ENCODE results near the gene ZNF286A.
"Not testable (repeated sequence)": the region's sequence is repeated elsewhere in the genome, so short reads cannot be mapped to it uniquely, and the experiment has no call there.

Gene ZNF286A

DNA sequence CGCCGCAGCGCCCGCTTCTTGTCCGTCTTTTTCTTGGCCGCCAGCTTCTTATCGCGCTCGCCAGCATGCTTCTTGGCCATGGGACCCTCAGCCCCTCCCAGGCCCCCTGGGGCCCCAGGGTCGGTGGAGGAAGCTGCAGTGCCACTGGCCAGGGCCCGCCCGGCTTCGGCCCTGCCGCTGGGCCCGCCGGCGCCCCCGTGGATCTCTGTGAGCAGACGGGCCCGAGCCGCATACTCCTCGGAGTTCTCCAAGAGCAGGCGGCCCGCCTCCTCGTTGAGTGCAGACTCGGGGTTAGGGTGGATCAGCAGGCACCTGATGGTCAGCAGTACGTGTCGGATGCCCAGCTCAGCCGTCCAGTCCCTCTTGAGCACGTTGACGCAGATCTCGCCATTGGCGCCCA is 4.7 kb downstream of the ZNF286A start:
- DNase-seq: not testable (repeated sequence)

GRCh38 chr17:15704813-15705212 is 5.3 kb downstream of the ZNF286A start:
- not testable (repeated sequence) for DNase-seq

GRCh38 chr17:15708879-15709278 is 9.3 kb downstream of the ZNF286A start:
- DNase-seq: not testable (repeated sequence)

- DNase-seq: not testable (repeated sequence)
Observed at GRCh38 chr17:15716601-15717563, 17.3 kb downstream of the ZNF286A start.

GRCh38 chr17:15730535-15730934 is 31.0 kb downstream of the ZNF286A start:
- DNase-seq: not testable (repeated sequence)

DNA sequence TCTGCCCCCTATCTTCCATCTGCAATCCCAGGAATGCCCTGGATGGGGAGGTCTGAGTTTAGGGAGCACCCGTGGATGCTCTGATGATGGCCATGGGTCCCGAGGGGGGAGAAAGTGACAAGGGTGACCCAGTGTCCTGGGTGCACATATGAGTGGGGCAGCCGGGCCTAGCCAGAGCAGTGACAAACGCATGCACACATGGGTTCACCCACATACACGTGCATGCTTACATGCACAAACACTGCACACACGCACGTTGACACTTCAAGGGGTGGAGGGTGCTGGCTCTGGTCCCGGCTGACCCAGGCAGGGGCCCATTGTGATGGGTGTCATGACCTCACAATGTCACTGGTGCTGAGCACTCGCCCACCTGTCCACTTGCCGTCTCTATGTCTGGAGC is 32.3 kb downstream of the ZNF286A start, which contains the start of gene TBC1D26:
Gene TBC1D26, plus strand, starts transcription at position 384 of the 400 bp plus-strand sequence. CDS start 3,066 bp downstream, outside the sequence.
- DNase-seq: not testable (repeated sequence)

DNA sequence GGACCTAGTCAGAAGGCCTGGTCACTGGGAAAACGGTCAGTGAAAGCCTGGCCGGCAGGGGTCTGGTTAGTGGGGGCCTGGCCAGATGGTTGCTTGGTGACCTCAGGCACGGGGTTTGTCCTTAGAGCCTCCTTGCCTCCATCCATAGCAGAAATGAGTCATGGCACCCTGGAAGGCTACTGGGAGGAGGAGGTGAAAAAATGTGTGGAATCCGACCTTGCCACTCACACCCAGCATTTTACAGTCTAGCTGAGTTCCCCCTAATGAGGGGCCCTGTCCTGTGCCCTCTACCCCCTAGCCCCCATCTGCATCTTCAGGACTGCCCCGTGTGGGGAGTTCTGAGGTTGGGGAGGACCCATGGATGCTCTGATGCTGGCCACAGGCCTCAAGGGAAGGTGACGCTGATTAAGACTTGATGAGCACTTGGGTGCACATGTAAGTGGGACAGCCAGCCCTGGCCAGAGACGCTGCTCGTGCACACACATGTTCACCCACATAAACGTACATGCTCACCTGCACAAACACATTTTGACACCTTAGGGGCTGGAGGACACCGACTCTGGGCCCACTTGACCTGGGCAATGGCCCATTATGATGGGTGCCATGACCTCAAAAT is 33.7 kb downstream of the ZNF286A start:
- DNase-seq: not testable (repeated sequence)

GRCh38 chr17:15736578-15736977 is 37.0 kb downstream of the ZNF286A start:
- not testable (repeated sequence) for DNase-seq

GRCh38 chr17:15738066-15738465 is 38.5 kb downstream of the ZNF286A start:
- DNase-seq: no peak

DNA sequence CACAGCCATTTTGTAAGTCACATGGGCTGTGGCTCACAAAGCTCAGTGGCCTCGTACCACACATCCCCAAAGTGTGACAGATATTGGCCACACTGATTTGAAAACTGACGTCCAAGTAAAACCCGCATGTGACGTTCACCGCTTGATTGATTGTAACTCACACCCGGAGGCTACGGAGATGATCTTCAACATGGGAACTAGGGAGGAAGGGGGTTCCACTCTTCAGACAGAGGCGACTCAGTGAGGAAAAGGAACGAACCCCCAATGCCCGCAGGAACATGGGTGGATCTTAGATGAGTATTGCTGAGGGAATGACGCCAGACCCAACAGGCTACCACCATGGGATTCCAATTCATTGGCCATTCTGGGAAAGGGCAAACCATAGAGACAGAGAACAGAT is 39.7 kb downstream of the ZNF286A start:
- not testable (repeated sequence) for DNase-seq

GRCh38 chr17:15740041-15740440 is 40.5 kb downstream of the ZNF286A start:
- not testable (repeated sequence) for DNase-seq

DNA sequence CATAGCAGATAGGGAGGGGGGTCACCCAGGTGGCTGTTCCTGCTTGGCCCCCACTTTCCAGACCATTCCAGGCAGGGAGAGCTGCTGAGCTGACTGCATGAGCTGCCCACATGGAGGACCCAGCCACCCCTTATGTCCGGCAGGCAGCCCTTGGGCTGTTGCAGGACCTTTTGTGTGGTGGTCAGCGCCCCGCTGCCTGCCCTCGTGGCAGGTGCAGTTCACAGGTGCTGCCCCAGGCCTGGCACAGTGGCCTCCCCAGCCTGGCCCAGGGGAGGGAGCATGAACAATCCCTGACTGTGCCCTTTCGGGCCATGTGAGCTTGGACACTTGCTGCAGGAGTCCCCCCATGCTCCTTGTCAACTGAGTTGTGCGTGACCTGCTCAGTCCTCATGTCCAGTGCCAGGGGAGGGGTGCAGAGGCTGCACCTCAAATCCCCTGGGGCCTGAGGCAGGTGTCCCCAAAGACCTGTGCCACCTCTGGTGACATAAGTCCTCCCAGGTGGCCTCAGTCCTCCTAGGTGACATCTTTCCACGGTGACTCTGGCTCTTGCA is 41.1 kb downstream of the ZNF286A start:
- DNase-seq: no peak

GRCh38 chr17:15741624-15742023 is 42.1 kb downstream of the ZNF286A start:
- DNase-seq: no peak

DNA sequence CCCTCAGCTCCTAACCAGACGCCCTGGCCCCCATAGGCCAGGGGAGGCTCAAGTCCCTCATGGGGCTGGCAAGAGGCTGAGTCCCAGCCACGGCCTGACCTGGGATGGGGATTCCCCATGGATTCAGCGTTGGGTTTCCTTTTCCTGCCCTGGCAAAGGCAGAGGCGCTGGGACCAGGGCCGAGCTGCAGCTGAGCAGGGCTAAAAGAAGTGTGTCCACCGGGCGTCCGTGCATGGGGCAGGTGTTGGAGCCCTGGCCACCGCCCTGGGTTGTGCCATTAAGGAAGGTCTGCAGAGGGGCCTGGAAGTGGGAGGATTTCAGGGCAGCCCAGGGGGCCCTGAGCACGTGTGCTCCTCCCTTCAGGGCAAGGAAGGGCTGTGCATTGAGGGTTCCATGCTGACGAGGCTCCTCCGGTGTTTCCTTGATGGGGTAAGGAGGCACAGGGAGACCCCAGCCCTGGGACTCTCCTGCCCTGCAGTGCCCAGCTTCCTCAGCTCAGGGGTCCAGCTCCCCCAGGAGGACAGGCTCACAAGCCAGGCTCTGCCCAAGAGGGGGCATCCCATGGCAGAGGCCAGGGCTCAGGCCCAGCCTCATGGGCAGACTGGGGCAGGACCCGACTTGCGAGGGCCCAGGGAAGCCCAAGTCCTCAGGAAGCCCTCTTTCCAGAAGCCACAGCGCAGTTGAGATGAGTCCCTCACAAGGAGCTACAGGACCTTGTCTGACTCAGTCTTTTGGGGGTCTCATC is 42.7 kb downstream of the ZNF286A start:
- DNase-seq: no peak

DNA sequence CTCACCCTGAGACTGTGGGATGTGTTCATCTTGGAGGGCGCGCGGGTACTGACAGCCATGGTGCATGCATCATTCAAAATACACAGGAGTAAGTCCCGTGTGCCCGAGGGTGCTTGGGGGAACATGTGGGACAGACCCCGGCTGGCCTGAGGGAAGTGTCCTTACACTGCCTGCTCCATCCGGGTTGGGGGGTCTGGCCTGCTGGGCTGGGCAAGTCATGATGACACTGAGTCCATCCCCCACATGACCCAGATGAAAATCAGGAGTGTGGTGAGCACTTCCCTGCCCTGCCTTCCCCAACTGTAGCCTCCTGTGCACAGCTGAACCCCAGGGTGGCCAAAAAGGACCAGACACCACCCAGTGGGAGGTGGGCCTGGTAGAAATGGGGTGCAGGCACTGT is 43.4 kb downstream of the ZNF286A start:
- DNase-seq: no peak

DNA sequence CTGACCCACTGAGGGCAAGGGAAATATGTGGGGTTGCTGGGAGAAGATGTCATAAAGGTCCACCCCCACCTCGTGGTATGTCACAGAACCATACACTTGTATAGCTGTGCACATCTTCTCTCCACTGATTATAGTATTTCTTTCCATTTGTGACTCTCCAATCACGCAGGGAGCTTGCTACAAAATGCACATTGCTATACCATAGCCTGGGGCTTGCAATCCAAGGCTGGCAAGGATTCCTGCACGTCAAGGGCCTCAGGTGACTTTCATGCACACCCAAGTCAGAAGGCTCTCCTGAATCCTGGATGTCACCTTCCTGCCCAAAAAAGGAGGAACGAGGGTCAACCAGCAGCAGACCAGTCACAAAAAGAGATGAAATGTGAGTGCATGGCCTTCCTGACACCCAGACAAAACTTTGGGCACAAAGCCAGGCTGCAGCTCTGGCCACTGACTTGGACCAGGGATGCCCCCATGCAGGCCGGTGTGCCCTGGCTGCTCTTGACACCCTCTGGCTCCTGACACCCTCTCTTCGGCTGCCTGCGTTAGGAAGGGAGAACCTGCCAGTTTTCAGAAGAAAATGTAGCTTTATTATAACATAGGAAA is 44.6 kb downstream of the ZNF286A start:
- no peak for DNase-seq

DNA sequence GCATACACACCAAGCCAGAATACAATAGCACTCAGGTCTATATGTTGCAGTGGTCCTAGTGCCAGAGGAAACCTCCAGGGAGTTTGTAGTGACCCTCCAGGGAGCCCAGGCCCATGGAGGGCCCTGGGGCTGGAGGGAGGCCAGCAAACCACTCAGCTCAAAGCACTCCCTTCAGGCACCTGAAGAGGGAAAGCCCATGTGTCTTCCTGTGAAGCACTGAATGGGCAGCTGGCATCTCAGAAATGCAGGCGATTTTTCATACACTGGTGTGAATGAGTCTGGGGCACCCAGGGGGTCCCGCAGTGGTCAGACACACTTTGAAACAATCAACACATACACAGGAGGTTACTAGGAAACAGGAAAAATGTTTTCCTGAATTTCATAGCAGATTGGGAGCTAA is 45.3 kb downstream of the ZNF286A start:
- no peak for DNase-seq

- not testable (repeated sequence) for DNase-seq
Observed at GRCh38 chr17:15749403-15749802, 49.9 kb downstream of the ZNF286A start.

- DNase-seq: not testable (repeated sequence)
Observed at GRCh38 chr17:15768865-15769533, 69.4 kb downstream of the ZNF286A start.

All from CD4-positive, alpha-beta T cell treated with Interleukin-6 for 4 hours (primary cell).